Measurements from ENCODE around the gene RCBTB1. TPM values are rescaled to one million over a fixed set of nuclear protein-coding genes. Genes with fewer than 3 reads are reported as not detected.

Gene RCBTB1
- total and polyA plus RNA-seq, 2 donors from 2014 or later: 14.8 to 18.9 TPM

DNA sequence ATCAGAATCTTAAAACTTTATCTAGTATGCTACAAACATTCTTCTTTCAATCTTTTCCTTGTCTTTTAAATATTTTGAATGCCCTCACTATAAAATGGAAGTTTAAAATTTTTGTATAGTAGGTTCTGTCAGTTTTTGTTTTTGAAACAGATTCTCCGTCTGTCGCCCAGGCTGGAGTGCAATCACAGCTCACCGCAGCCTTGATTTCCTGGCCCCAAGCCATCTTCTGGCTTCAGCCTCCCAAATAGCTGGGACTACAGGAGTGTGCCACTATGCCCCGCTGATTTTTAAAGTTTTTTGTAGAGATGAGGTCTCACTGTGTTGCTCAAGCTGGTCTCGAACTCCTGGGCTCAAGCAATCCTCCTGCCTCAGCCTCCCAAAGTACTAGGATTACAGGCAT is 68.9 kb downstream of the RCBTB1 start:
- no peaks in the 10 kb centered on the region for H3K9me3 ChIP-seq (ENCODE audit: control insufficient read depth in 2 of 3, insufficient read depth in 1 of 3, low read length in 3 of 3)
- TF ChIP-seq, protein P1, sequence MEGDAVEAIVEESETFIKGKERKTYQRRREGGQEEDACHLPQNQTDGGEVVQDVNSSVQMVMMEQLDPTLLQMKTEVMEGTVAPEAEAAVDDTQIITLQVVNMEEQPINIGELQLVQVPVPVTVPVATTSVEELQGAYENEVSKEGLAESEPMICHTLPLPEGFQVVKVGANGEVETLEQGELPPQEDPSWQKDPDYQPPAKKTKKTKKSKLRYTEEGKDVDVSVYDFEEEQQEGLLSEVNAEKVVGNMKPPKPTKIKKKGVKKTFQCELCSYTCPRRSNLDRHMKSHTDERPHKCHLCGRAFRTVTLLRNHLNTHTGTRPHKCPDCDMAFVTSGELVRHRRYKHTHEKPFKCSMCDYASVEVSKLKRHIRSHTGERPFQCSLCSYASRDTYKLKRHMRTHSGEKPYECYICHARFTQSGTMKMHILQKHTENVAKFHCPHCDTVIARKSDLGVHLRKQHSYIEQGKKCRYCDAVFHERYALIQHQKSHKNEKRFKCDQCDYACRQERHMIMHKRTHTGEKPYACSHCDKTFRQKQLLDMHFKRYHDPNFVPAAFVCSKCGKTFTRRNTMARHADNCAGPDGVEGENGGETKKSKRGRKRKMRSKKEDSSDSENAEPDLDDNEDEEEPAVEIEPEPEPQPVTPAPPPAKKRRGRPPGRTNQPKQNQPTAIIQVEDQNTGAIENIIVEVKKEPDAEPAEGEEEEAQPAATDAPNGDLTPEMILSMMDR (IDR thresholded peaks at IDR 0.05; ENCODE audit: borderline replicate concordance, extremely low read depth, insufficient read depth): no peak
- H3K36me3 ChIP-seq (ENCODE audit: control insufficient read depth in 2 of 3, insufficient read depth in 3 of 3, low read length in 3 of 3): peaks cover under 1 to 17% (median 11%) of the 10 kb centered on the region in 3 donors
- FAIRE-seq (no peak), DNase-seq (no peak)
- H3K27me3 ChIP-seq (ENCODE audit: control insufficient read depth, insufficient read depth, low read length): no peaks in the 10 kb centered on the region
- H3K4me1 ChIP-seq (ENCODE audit: control insufficient read depth in 2 of 3, insufficient read depth in 2 of 3, low read depth in 1 of 3, low read length in 3 of 3): no peaks in the 10 kb centered on the region
- intact Hi-C loops (cut with DNase I): no loop called here
- no peak overlapping the region for H3K9ac ChIP-seq (ENCODE audit: low read length in 3 of 3)
- no peak overlapping the region for H3K4me3 ChIP-seq (ENCODE audit: low read length in 3 of 3)
- no peak overlapping the region for H3K27ac ChIP-seq (ENCODE audit: low read depth in 2 of 2, low read length in 2 of 2)

DNA sequence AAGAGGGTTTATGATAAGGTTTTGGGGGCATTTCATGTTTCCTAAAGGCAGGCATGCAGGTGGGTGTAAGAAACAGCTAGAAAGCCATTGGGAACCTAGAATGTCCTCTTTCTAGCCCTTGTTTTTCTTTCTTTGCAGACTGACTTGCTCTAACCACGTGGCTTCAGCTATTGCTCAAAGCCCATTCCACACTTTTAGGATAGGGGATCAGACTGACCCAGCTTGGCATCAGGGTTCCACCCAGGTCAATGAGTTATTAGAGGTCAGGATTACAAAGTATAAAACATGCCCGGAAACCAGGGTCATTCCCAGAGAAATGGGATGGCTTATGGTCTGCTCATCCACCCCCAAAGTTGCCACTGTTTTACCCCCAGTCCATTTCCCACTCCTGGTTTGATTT is 72.8 kb downstream of the RCBTB1 start:
- FAIRE-seq: no peak

DNA sequence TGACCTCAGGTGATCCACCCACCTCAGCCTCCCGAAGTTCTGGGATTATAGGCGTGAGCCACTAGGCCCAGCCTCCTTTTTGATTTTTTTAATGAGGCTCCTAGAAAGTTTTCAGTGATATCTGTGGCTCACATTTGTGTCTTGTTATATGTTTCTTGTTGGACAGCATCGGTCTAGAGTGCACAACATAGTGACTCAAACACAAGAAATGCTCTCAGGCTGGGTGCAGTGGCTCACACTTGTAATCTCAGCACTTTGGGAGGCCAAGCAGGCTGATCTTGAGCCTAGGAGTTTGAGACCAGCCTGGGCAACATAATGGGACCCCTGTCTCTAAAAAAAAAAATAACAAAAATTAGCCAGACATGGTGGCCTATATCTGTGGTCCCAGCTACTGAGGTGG is 81.4 kb downstream of the RCBTB1 start:
- intact Hi-C loops (cut with DNase I): no loop called here
- peaks cover 0 to 2% (median 0%) of the 10 kb centered on the region in 3 donors for H3K36me3 ChIP-seq (ENCODE audit: control insufficient read depth in 2 of 3, insufficient read depth in 3 of 3, low read length in 3 of 3)
- FAIRE-seq: no peak

More for the DNA sequence above, 72.8 kb downstream of the RCBTB1 start:
- H3K27me3 ChIP-seq (ENCODE audit: control insufficient read depth, insufficient read depth, low read length): no peaks in the 10 kb centered on the region
- H3K4me3 ChIP-seq (ENCODE audit: low read length in 3 of 3): no peak overlapping the region
- no peaks in the 10 kb centered on the region for H3K9me3 ChIP-seq (ENCODE audit: control insufficient read depth in 2 of 3, insufficient read depth in 1 of 3, low read length in 3 of 3)
- no peaks in the 10 kb centered on the region for H3K4me1 ChIP-seq (ENCODE audit: control insufficient read depth in 2 of 3, insufficient read depth in 2 of 3, low read depth in 1 of 3, low read length in 3 of 3)
- no peak overlapping the region for H3K27ac ChIP-seq (ENCODE audit: low read depth in 2 of 2, low read length in 2 of 2)
- intact Hi-C loops (cut with DNase I): no loop called here
- TF ChIP-seq, protein P1 (IDR thresholded peaks at IDR 0.05; ENCODE audit: borderline replicate concordance, extremely low read depth, insufficient read depth): no peak
- no peak for DNase-seq
- peaks cover 0 to 13% (median 9%) of the 10 kb centered on the region in 3 donors for H3K36me3 ChIP-seq (ENCODE audit: control insufficient read depth in 2 of 3, insufficient read depth in 3 of 3, low read length in 3 of 3)
- H3K9ac ChIP-seq (ENCODE audit: low read length in 3 of 3): no peak overlapping the region

More for the DNA sequence above, 81.4 kb downstream of the RCBTB1 start:
- Histone ChIP-seq H3K9me3 (ENCODE audit: control insufficient read depth in 2 of 3, insufficient read depth in 1 of 3, low read length in 3 of 3) (no peaks in the 10 kb centered on the region), H3K27me3 (ENCODE audit: control insufficient read depth, insufficient read depth, low read length) (no peaks in the 10 kb centered on the region), H3K4me3 (ENCODE audit: low read length in 3 of 3) (no peak overlapping the region), H3K4me1 (ENCODE audit: control insufficient read depth in 2 of 3, insufficient read depth in 2 of 3, low read depth in 1 of 3, low read length in 3 of 3) (no peaks in the 10 kb centered on the region), H3K9ac (ENCODE audit: low read length in 3 of 3) (no peak overlapping the region), H3K27ac (ENCODE audit: low read depth in 2 of 2, low read length in 2 of 2) (no peak overlapping the region)
- no peak for DNase-seq
- TF ChIP-seq, protein P1 (IDR thresholded peaks at IDR 0.05; ENCODE audit: borderline replicate concordance, extremely low read depth, insufficient read depth): no peak

All from kidney (tissue), 14 donors.